Colon (tissue), 2 donors: ENCODE results near the gene SLC33A1.

Experiments
- FAIRE-seq: peaks from 2 replicates; lab custom pipeline; 2012; peaks lifted over from hg19 to GRCh38; lab: Jason Lieb, UNC
- donor health status: control.
- donor health status: control.

Gene SLC33A1

DNA sequence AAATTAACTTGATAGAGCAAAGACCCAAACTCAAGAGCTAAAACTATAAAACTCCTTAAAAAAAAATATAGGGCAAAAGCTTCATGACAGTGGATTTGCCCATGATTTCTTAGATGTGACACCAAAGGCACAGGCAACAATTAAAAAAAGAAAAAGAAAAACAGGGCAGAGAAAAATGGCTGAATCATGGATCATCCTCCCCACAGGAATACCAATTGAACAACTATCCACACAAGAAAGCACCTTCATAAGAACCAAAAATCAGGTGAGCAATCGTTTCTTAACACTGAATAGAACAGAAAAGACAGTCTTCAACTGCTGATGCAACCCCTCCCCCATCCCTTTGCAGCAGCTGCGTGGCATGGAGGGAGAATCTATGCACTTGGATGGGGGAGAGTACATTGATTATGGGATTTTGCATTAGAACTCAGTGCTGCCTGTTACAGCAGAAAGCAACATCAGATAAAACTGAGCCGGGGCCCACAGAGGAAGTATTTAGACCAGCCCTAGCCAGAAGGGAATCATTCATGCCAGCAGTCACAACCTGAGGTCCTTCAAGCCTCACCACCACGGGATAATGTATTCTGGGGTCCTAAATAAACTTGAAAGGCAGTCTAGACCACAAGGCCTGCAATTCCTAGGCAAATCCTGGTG is 63.8 kb downstream of the SLC33A1 start:
- no peak for FAIRE-seq

DNA sequence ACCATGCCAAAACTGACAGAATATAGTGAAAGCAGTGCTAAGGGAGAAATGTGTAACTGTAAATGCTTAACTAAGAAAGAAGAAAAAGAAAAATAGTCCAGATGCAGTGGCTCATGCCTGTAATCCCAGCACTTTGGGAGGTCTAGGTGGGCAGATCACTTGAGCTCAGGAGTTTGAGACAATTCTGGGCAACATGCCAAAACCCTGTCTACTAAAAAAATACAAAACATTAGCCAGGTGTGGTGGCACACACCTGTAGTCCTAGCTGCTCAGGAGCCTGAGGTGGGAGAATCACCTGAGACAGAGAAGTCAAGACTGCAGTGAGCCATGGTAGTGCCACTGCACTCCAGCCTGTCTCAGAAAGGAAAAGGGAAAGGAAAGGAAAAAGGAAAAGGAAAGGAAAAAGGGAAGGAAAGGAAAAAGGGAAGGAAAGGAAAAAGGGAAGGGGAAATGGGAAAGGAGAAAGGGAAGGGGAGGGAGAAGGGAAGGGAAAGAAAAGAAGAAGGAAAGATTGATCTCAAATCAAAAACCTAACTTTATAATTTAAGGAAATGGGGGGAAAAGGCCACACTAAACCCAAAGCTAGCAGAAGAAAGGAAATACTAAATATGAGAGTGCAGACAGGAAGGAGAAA is 68.4 kb downstream of the SLC33A1 start:
- FAIRE-seq: no peak

DNA sequence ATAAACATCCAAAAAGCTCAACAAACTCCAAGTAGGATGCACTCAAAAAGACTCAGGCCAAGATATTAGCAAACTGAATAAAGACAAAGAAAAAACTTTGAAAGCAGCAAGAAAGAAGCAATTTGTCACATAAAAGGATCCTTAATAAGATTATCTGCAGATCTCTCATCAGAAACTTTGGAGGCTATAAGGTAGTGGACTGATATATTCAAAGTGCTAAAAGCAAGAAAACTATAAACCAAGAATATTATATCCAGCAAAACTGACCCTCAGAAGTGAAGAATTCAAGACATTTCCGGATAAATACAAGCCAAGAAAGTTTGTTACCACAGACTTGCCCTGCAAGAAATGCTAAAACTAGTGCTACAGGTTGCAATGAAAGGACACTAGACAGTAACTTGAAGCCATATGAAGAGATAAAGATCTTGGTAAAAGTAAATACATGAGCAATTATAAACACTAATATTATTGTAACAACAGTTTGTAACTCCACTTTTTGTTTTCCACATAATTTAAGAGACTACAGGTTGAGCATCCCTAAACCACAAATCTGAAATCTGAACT is 71.8 kb downstream of the SLC33A1 start:
- FAIRE-seq: no peak

DNA sequence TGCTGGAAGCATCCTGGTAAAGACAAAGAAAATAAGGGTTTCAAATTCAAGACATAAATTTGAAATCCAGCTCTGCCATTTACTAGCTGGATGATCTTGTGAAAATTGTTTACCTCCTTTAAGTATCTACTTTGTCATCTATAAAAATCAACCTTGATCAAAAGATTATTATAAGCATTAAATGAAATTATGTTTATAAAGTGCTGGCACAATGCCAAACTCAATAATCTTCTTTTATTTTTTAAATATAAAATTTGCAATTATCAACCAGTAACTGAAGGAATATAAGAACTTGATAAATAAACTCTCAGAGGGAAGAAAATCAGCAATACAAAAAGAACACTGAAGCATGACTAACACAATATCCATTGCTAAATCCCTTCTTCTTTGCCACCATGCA is 73.9 kb downstream of the SLC33A1 start:
- no peak for FAIRE-seq

DNA sequence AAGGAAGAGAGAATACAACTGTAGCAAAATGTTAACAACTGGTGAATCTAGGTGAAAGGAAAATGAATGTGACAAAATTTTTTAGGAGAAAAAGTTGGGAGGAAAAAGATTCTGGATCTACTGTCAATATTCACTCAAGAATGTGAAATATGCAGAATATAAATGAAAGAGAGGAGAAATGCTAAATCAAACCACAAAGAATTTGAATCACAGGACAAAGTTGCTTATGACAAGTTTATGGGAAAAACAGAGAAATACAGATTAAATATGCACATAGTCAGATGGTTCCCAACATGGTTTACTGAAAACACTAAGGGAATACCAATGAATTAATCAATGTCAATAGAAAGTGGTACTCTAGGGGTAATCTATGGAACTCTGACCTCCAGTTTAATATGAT is 75.8 kb downstream of the SLC33A1 start:
- FAIRE-seq: no peak

DNA sequence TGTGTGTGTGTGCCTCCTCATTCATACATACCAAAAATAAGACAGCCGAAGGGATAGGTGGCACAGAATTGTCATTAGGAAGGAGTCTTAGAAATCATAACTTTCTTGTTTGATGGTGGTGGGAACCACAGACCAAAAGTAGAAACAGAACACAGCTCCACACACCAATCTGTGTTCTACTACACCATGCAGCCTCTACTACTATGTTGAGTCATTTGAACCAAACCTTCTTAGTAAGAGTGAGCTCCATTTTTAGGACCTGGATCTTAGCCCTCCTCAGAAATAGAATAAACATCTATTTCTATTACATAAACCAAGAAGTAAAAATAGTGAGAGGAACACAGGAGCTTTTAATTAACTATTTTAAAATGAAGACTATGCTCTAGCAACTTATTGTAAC is 81.4 kb downstream of the SLC33A1 start:
- no peak for FAIRE-seq

DNA sequence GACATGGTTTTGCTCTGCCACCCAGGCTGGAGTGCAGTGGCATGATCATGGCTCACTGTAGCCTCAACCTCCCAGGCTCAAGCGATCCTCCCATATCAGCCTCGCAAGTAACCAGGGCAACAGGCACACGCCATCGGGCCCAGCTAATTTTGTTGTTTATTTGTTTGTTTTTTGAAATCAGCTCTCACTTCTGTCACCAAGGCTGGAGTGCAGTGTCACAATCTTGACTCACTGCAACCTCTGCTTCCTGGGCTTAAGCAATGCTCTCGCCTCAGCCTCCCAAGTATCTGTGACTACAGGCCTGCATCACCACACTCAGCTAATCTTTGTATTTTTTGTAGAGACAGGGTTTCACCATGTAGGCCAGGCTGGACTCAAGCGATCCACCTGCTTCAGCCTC is 83.1 kb downstream of the SLC33A1 start:
- no peak for FAIRE-seq
